Parathyroid adenoma (tissue), 2 donors: ENCODE measurements around the gene KLF17.

ENCODE experiments used
- H2AFZ ChIP-seq: fragments of 300-600 bp; sonication (generic); one replicate; pipeline ENCODE4 v1.7.0; 2017; ENCODE audit warnings: antibody characterized with exemption, mild to moderate bottlenecking
- H3K27ac ChIP-seq: fragments of 300-600 bp; sonication (generic); one replicate; pipeline ENCODE4 v1.7.0; 2017
- H3K27me3 ChIP-seq: fragments of 300-600 bp; sonication (generic); one replicate; pipeline ENCODE4 v1.7.0; 2017; ENCODE audit warnings: low read length; ENCODE audit not compliant: control insufficient read depth, insufficient read depth
- H3K36me3 ChIP-seq: fragments of 300-600 bp; sonication (generic); one replicate; pipeline ENCODE4 v1.7.0; 2017; ENCODE audit warnings: low read length; ENCODE audit not compliant: control insufficient read depth, insufficient read depth
- H3K4me1 ChIP-seq: fragments of 300-600 bp; sonication (generic); one replicate; pipeline ENCODE4 v1.7.0; 2017; ENCODE audit warnings: control low read depth
- H3K4me2 ChIP-seq: fragments of 300-600 bp; sonication (generic); one replicate; pipeline ENCODE4 v1.7.0; 2017; ENCODE audit warnings: low read length
- H3K4me3 ChIP-seq: fragments of 300-600 bp; sonication (generic); one replicate; pipeline ENCODE4 v1.7.0; 2017; ENCODE audit warnings: low read depth, low read length
- H3K79me2 ChIP-seq: fragments of 300-600 bp; sonication (generic); one replicate; pipeline ENCODE4 v1.7.0; 2017; ENCODE audit warnings: control low read depth
- H3K9ac ChIP-seq: fragments of 300-600 bp; sonication (generic); one replicate; pipeline ENCODE4 v1.7.0; 2017; ENCODE audit warnings: mild to moderate bottlenecking
- H3K9me3 ChIP-seq: fragments of 300-600 bp; sonication (generic); one replicate; pipeline ENCODE4 v1.7.0; 2017; ENCODE audit warnings: low read length; ENCODE audit not compliant: control insufficient read depth
- CTCF ChIP-seq: fragments of 300-600 bp; sonication (generic); IDR thresholded peaks from one replicate; pipeline ENCODE4 v1.7.0; 2017; ENCODE audit warnings: antibody characterized with exemption, mild to moderate bottlenecking
- donor health status: primary hyperparathyroidism.

KLF17 gene

DNA sequence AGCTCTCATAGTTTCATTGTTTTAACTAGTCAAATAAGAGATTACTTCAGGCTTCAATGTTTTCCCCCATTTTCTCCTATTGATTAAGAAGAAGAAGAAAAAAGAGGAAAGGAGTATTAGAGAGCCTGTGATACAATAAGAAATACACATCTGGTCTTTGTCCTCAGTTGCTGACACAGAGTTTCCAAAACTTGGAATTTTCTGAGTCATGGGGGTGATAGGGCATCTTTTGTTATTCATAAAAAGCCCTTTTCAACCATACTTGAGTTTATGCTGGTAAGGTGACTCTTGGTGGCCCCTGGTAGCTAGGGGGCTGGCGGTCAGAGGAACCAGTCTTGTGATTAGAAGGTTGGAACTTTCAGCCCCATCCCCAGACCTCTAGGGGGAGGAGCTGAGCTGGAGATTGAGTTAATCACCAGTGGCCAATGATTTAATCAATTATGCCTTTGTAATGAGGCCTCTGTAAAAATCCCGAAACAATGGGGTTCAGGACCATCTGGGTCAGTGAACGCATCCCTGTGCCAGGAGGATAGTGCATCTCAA lies 51.7 kb downstream of the KLF17 start:
- no peaks in the 10 kb centered on the region for H3K9me3 ChIP-seq
- no peak overlapping the region for H3K27ac ChIP-seq
- no peaks in the 10 kb centered on the region for H3K27me3 ChIP-seq
- TF ChIP-seq CTCF: no peak
- no peaks in the 10 kb centered on the region for H3K36me3 ChIP-seq
- no peak overlapping the region for H3K4me3 ChIP-seq
- H3K4me1 ChIP-seq: no peaks in the 10 kb centered on the region
- H2AFZ ChIP-seq: no peak overlapping the region
- no peak overlapping the region for H3K4me2 ChIP-seq
- no peak overlapping the region for H3K9ac ChIP-seq
- no peaks in the 10 kb centered on the region for H3K79me2 ChIP-seq

GRCh38 chr1:44174630-44175029 lies 56.0 kb downstream of the KLF17 start:
- Histone ChIP-seq H3K4me1 (no peaks in the 10 kb centered on the region), H3K4me2 (no peak overlapping the region), H3K9me3 (no peaks in the 10 kb centered on the region), H3K9ac (no peak overlapping the region), H3K79me2 (no peaks in the 10 kb centered on the region), H3K36me3 (no peaks in the 10 kb centered on the region), H2AFZ (no peak overlapping the region), H3K27ac (no peak overlapping the region), H3K27me3 (no peaks in the 10 kb centered on the region), H3K4me3 (no peak overlapping the region)
- no peak for TF ChIP-seq CTCF
